ENCODE measurements around the gene AAK1.

DNA sequence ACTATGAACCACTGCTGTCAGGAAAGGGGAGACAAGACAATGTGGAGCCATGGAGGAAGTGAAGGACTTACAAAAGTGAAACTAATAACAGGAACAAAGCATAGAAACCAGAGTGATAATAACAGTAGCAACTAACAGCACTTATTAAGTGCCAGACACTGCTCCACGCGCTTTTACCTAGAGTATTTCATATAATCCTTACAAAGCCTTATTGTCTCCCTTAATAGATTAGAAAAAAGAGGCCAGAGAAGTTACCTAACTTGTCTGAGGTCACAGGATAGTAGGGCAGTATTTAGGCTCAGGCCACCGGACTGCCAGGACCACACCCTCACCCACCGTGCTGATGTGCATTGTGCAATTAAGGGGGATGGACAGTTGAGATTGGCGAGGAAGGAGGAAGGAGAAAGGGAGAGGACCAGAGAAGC is 107.7 kb downstream of the AAK1 start:
- TF ChIP-seq, protein P1, sequence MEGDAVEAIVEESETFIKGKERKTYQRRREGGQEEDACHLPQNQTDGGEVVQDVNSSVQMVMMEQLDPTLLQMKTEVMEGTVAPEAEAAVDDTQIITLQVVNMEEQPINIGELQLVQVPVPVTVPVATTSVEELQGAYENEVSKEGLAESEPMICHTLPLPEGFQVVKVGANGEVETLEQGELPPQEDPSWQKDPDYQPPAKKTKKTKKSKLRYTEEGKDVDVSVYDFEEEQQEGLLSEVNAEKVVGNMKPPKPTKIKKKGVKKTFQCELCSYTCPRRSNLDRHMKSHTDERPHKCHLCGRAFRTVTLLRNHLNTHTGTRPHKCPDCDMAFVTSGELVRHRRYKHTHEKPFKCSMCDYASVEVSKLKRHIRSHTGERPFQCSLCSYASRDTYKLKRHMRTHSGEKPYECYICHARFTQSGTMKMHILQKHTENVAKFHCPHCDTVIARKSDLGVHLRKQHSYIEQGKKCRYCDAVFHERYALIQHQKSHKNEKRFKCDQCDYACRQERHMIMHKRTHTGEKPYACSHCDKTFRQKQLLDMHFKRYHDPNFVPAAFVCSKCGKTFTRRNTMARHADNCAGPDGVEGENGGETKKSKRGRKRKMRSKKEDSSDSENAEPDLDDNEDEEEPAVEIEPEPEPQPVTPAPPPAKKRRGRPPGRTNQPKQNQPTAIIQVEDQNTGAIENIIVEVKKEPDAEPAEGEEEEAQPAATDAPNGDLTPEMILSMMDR (conservative IDR thresholded peaks at IDR 0.05; ENCODE audit: low read depth, low read length) = no peak
- no peak for TF ChIP-seq EZH2 (IDR thresholded peaks at IDR 0.05; ENCODE audit: borderline replicate concordance, low read depth, low read length, poor library complexity, severe bottlenecking)

Data from A673 (cell line).